MM.1S (cell line): ENCODE measurements around the gene ID2.

Experiments used
- DNase-seq: peaks from one replicate; pipeline ENCODE4 v3.0.0-alpha.2; 2015
- H2AFZ ChIP-seq: fragments of 300-600 bp; sonication (generic); 2 replicates; pipeline ENCODE4 v1.6.0; 2016; ENCODE audit warnings: antibody characterized with exemption, low read length
- H3F3A ChIP-seq: fragments of 300-600 bp; sonication (generic); 2 replicates; pipeline ENCODE4 v1.6.1; 2016; ENCODE audit warnings: mild to moderate bottlenecking, antibody characterized with exemption, low read length, moderate library complexity, mixed read lengths; ENCODE audit not compliant: insufficient read depth
- H3K27ac ChIP-seq: fragments of 300-600 bp; sonication (generic); 2 replicates; pipeline ENCODE4 v1.5.1; 2016; ENCODE audit warnings: mild to moderate bottlenecking, low read length
- H3K27me3 ChIP-seq: fragments of 300-600 bp; sonication (generic); replicated peaks from 2 replicates; pipeline ENCODE4 v1.6.0; 2016; ENCODE audit warnings: low read length; ENCODE audit not compliant: insufficient read depth
- H3K36me3 ChIP-seq: fragments of 300-600 bp; sonication (generic); replicated peaks from 2 replicates; pipeline ENCODE4 v1.6.1; 2016; ENCODE audit warnings: mild to moderate bottlenecking, low read length, mixed read lengths; ENCODE audit not compliant: insufficient read depth
- H3K4me1 ChIP-seq: fragments of 300-600 bp; sonication (generic); 2 replicates; pipeline ENCODE4 v1.6.1; 2016; ENCODE audit warnings: low read length, mixed read lengths
- H3K4me2 ChIP-seq: fragments of 300-600 bp; sonication (generic); 2 replicates; pipeline ENCODE4 v1.6.0; 2016; ENCODE audit warnings: low read depth, low read length
- H3K4me3 ChIP-seq: fragments of 300-600 bp; sonication (generic); 2 replicates; pipeline ENCODE4 v1.5.1; 2016; ENCODE audit warnings: low read length, mixed read lengths
- H3K79me2 ChIP-seq: fragments of 300-600 bp; sonication (generic); 2 replicates; pipeline ENCODE4 v1.6.1; 2016; ENCODE audit warnings: mixed run types, low read length, mixed read lengths
- H3K9ac ChIP-seq: fragments of 300-600 bp; sonication (generic); 2 replicates; pipeline ENCODE4 v1.6.1; 2016; ENCODE audit warnings: low read length, mixed read lengths
- H3K9me2 ChIP-seq: fragments of 300-600 bp; sonication (generic); replicated peaks from 2 replicates; pipeline ENCODE4 v1.6.1; 2016; ENCODE audit warnings: mild to moderate bottlenecking, low read length, mixed read lengths; ENCODE audit not compliant: insufficient read depth
- H3K9me3 ChIP-seq: fragments of 300-600 bp; sonication (generic); replicated peaks from 2 replicates; pipeline ENCODE4 v1.6.1; 2016; ENCODE audit warnings: mild to moderate bottlenecking, low read length, mixed read lengths; ENCODE audit not compliant: insufficient read depth
- H4K20me1 ChIP-seq: fragments of 300-600 bp; sonication (generic); 2 replicates; pipeline ENCODE4 v1.6.1; 2016; ENCODE audit warnings: mild to moderate bottlenecking, low read length, moderate library complexity, mixed read lengths; ENCODE audit not compliant: insufficient read depth
- EZH2 ChIP-seq: fragments of 300-600 bp; sonication (generic); optimal IDR thresholded peaks from 2 replicates; pipeline ENCODE3; 2017; ENCODE audit warnings: low read depth, mild to moderate bottlenecking, antibody characterized with exemption, low read length, mixed read lengths
- EZH2phosphoT487 ChIP-seq: fragments of 300-600 bp; sonication (generic); IDR thresholded peaks from 2 replicates; pipeline ENCODE4 v1.6.1; 2018; ENCODE audit warnings: antibody characterized with exemption, low read length
- TF ChIP-seq, protein P1 (sequence below): fragments of 300-600 bp; sonication (generic); IDR thresholded peaks from 2 replicates; pipeline ENCODE4 v1.5.1; 2016; ENCODE audit warnings: antibody characterized with exemption, low read length, mixed read lengths

Gene ID2

DNA sequence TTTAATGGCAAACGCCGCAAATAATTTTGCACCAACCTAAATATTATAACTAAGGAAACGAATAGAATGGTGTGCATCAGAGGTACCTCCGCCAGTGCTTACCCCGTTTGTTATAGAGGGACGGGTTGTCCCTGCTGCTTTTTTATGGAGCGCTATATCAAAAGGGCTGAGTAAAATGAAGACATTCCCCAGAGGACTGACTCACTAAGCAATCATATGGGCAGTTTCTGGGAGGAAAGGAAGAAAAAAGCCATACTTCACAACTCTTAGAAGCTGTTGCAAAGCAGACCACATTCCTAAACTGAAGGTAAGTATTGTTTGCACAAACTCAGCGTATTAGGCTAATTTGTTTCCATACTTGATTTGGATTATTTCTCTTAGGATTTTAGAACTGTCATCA lies 12.9 kb downstream of the ID2 start:
- no peaks in the 10 kb centered on the region for H3K4me1 ChIP-seq
- no peak overlapping the region for H3K4me2 ChIP-seq
- no peaks in the 10 kb centered on the region for H3K27me3 ChIP-seq
- H2AFZ ChIP-seq, result no peak overlapping the region
- TF ChIP-seq, protein P1, sequence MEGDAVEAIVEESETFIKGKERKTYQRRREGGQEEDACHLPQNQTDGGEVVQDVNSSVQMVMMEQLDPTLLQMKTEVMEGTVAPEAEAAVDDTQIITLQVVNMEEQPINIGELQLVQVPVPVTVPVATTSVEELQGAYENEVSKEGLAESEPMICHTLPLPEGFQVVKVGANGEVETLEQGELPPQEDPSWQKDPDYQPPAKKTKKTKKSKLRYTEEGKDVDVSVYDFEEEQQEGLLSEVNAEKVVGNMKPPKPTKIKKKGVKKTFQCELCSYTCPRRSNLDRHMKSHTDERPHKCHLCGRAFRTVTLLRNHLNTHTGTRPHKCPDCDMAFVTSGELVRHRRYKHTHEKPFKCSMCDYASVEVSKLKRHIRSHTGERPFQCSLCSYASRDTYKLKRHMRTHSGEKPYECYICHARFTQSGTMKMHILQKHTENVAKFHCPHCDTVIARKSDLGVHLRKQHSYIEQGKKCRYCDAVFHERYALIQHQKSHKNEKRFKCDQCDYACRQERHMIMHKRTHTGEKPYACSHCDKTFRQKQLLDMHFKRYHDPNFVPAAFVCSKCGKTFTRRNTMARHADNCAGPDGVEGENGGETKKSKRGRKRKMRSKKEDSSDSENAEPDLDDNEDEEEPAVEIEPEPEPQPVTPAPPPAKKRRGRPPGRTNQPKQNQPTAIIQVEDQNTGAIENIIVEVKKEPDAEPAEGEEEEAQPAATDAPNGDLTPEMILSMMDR, result no peak
- TF ChIP-seq EZH2phosphoT487 (no peak), EZH2 (no peak)
- no peaks in the 10 kb centered on the region for H3K79me2 ChIP-seq
- H3K36me3 ChIP-seq, result no peaks in the 10 kb centered on the region
- H3F3A ChIP-seq, result no peaks in the 10 kb centered on the region
- no peak overlapping the region for H3K27ac ChIP-seq
- H4K20me1 ChIP-seq, result no peaks in the 10 kb centered on the region
- no peak overlapping the region for H3K4me3 ChIP-seq
- H3K9me3 ChIP-seq, result no peaks in the 10 kb centered on the region
- no peaks in the 10 kb centered on the region for H3K9me2 ChIP-seq
- no peak overlapping the region for H3K9ac ChIP-seq
- no peak for DNase-seq

DNA sequence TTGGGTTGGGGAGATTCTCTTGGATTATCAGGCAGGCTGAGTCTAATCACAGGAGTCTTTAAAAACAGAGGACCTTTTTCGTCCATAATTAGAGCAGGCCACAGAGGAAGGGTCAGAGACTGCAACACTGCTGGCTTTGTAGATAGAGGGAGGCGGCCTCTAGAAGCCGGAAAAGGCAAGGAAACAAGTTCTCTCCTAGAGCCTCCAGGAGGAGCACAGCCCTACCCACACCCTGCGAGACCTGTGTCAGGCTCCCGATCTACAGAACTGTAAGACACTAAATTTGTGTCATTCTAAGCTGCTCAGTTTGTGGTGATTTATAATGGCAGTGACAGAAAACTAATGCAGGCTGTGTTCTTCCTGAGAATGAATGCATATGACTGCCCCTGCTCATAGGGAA lies 15.3 kb downstream of the ID2 start:
- no peaks in the 10 kb centered on the region for H3K79me2 ChIP-seq
- H4K20me1 ChIP-seq, result no peaks in the 10 kb centered on the region
- H3K9me2 ChIP-seq, result no peaks in the 10 kb centered on the region

DNA sequence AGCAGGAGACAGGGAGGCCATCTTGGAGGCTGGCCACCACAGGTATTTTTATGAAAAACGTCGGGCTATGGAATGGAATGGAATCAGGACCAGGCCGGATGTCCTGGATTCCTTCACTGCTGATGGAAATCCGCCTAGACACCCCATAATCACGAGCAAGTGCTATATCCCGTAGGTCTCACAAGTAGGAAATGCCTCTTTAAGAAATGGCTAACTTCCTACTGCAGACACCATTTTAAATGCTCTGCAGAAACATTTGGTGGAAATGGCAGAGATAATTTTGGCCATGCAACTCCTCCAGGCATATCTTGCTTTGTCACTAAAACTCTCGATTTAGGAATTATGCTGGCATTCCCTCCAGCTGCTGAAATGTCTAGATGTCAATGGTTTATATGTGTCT lies 18.0 kb downstream of the ID2 start:
- H3K27me3 ChIP-seq, result no peaks in the 10 kb centered on the region
- no peaks in the 10 kb centered on the region for H3F3A ChIP-seq
- no peak overlapping the region for H2AFZ ChIP-seq
- TF ChIP-seq EZH2, result no peak
- no peak for TF ChIP-seq EZH2phosphoT487
- TF ChIP-seq, protein P1, result no peak
- no peak overlapping the region for H3K9ac ChIP-seq
- no peaks in the 10 kb centered on the region for H3K4me1 ChIP-seq
- H3K4me3 ChIP-seq, result no peak overlapping the region
- no peak for DNase-seq
- H3K36me3 ChIP-seq, result no peaks in the 10 kb centered on the region
- no peaks in the 10 kb centered on the region for H4K20me1 ChIP-seq
- no peak overlapping the region for H3K4me2 ChIP-seq
- no peaks in the 10 kb centered on the region for H3K9me3 ChIP-seq
- no peak overlapping the region for H3K27ac ChIP-seq
- no peaks in the 10 kb centered on the region for H3K79me2 ChIP-seq
- H3K9me2 ChIP-seq, result no peaks in the 10 kb centered on the region

More for the DNA sequence above, 15.3 kb downstream of the ID2 start:
- H3K36me3 ChIP-seq, result no peaks in the 10 kb centered on the region
- no peaks in the 10 kb centered on the region for H3F3A ChIP-seq
- H3K4me1 ChIP-seq, result no peaks in the 10 kb centered on the region
- H3K9ac ChIP-seq, result no peak overlapping the region
- H3K27me3 ChIP-seq, result no peaks in the 10 kb centered on the region
- H3K4me3 ChIP-seq, result no peak overlapping the region
- H3K27ac ChIP-seq, result no peak overlapping the region
- H3K4me2 ChIP-seq, result no peak overlapping the region
- TF ChIP-seq EZH2phosphoT487, result no peak
- TF ChIP-seq, protein P1, result no peak
- TF ChIP-seq EZH2, result no peak
- no peak overlapping the region for H2AFZ ChIP-seq
- no peak for DNase-seq
- H3K9me3 ChIP-seq, result no peaks in the 10 kb centered on the region
